SK-N-SH treated with all-trans-retinoic acid at 6 μM for 48 hours (cell line): ENCODE results near the gene TMC7.

ENCODE experiments used
- RARB ChIP-seq: fragments of 250-450 bp; sonication (Bioruptor Pico); IDR thresholded peaks from 2 replicates; pipeline ENCODE4 v1.8.0; 2021; ENCODE audit warnings: mild to moderate bottlenecking, moderate library complexity
- ZFP3 ChIP-seq: fragments of 250-450 bp; sonication (Bioruptor Pico); IDR thresholded peaks from 2 replicates; pipeline ENCODE4 v1.5.0; 2020; ENCODE audit warnings: mild to moderate bottlenecking, moderate library complexity
- ZNF70 ChIP-seq: fragments of 450-650 bp; formaldehyde crosslinking; IDR thresholded peaks from 2 replicates; pipeline ENCODE4 v1.5.0; 2020; ENCODE audit warnings: mild to moderate bottlenecking, moderate library complexity

DNA sequence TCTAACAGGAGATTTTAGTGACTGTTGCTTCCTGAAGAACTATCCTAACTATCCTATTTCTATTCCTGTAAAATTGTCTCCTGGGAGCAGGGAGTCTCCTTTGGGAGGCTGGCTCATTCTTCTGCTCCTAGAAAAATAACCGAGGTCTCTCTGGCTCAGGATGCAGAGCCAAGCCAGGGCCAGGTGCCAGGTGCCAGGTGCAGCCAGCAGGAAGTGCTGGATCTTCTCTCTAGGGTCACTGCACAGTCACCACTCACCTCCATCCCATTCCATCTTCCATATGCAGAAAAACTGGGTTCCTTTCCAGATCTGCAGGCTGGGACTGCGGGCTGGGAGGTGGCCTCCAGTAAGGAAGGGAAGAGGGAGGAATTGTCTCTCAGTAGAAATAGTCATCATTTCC lies 3.8 kb upstream of the TMC7 start:
- TF ChIP-seq RARB (CRISPR knock-in tag) (no peak), ZFP3 (CRISPR knock-in tag) (no peak), ZNF70 (CRISPR knock-in tag) (no peak)
